ENCODE results near the gene AQP1. TPM values are rescaled to one million over a fixed set of nuclear protein-coding genes. Genes with fewer than 3 reads are reported as not detected.

The AQP1 gene
- total and polyA plus RNA-seq, 2 of the 13 experiments (the other 11 are each of a cell fraction or from before 2014, with no cell fraction given), result not detected

DNA sequence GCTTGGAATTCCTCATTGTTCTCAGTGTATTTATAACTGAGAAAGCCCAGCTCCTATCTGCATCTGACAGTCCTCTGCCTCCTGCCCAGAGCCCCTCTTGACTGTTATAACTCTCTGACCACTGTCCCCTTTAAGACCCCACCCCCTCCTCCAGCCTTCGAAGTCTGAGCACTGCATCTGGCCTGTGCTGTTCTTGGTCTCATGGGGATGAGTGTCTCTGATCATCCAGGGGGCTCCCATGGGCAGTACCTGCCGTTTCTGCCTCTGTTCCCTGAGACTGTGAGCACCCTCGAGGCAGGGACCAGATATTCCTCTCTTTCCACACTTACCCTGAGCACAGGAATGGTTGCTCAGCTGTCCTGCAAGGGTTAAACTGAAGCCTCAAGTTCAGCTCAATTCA is 59.8 kb downstream of the AQP1 start:
- Histone ChIP-seq H3K9me3 (ENCODE audit: low read length) (no peaks in the 10 kb centered on the region), H3K9ac (ENCODE audit: insufficient read depth, low read depth, low read length) (no peak overlapping the region), H3K79me2 (ENCODE audit: insufficient read depth, low read length) (no peaks in the 10 kb centered on the region), H3K4me1 (ENCODE audit: insufficient read depth, low read length) (peaks cover 11% of the 10 kb centered on the region), H2AFZ (ENCODE audit: low read length) (no peak overlapping the region), H3K4me2 (ENCODE audit: low read depth, low read length) (no peak overlapping the region), H3K27ac (ENCODE audit: extremely low read length, insufficient read depth, low read length) (no peak overlapping the region), H3K27me3 (ENCODE audit: control insufficient read depth in 1 of 2, insufficient read depth in 2 of 2, low read length in 2 of 2) (no peaks in the 10 kb centered on the region), H4K20me1 (ENCODE audit: insufficient read depth, low read length) (no peaks in the 10 kb centered on the region), H3K4me3 (replicated peaks in 1 of 3; ENCODE audit: insufficient read depth in 1 of 3, low read depth in 2 of 3, low read length in 3 of 3) (no peak overlapping the region), H3K36me3 (replicated peaks in 1 of 2; ENCODE audit: control insufficient read depth in 1 of 2, insufficient read depth in 2 of 2, low read length in 2 of 2) (no peaks in the 10 kb centered on the region)
- no TSS peak for BruUV-seq (replicated peaks)
- FAIRE-seq, result no peak
- TF ChIP-seq MED8 (CRISPR knock-in tag; IDR thresholded peaks at IDR 0.05; ENCODE audit: insufficient replicate concordance), result no peak
- ChIA-PET POLR2A (no interaction called here), CTCF (ENCODE audit: low intra/inter-chr PET ratio, low total read pairs) (no interaction called here)
- intact Hi-C loops (cut with micrococcal nuclease; ENCODE audit: unreplicated experiment) (no loop called here), in situ Hi-C loops (cut with HindIII; ENCODE audit: extremely low pct_ligation_motif_present, low pct_unique_long_range_greater_than_20kb) (no loop called here)
- DNase-seq (ENCODE audit: low spot score), result no peak
- WGBS (ENCODE audit: low lambda C conversion rate), result 5% methylated on average over 3 of the region's 3 CpGs
- ATAC-seq, result no peak

GRCh38 chr7:30971840-30972563 is 60.3 kb downstream of the AQP1 start:
- Histone ChIP-seq H3K9me3 (ENCODE audit: low read length) (no peaks in the 10 kb centered on the region), H2AFZ (ENCODE audit: low read length) (no peak overlapping the region), H4K20me1 (ENCODE audit: insufficient read depth, low read length) (no peaks in the 10 kb centered on the region), H3K79me2 (ENCODE audit: insufficient read depth, low read length) (no peaks in the 10 kb centered on the region), H3K27me3 (ENCODE audit: control insufficient read depth in 1 of 2, insufficient read depth in 2 of 2, low read length in 2 of 2) (no peaks in the 10 kb centered on the region), H3K4me3 (replicated peaks in 1 of 3; ENCODE audit: insufficient read depth in 1 of 3, low read depth in 2 of 3, low read length in 3 of 3) (no peak overlapping the region), H3K4me1 (ENCODE audit: insufficient read depth, low read length) (peaks cover 11% of the 10 kb centered on the region), H3K4me2 (ENCODE audit: low read depth, low read length) (no peak overlapping the region), H3K9ac (ENCODE audit: insufficient read depth, low read depth, low read length) (no peak overlapping the region), H3K36me3 (replicated peaks in 1 of 2; ENCODE audit: control insufficient read depth in 1 of 2, insufficient read depth in 2 of 2, low read length in 2 of 2) (no peaks in the 10 kb centered on the region), H3K27ac (ENCODE audit: extremely low read length, insufficient read depth, low read length) (no peak overlapping the region)
- WGBS (ENCODE audit: low lambda C conversion rate), result 31% methylated on average over 15 of the region's 15 CpGs
- in situ Hi-C loops (cut with HindIII; ENCODE audit: extremely low pct_ligation_motif_present, low pct_unique_long_range_greater_than_20kb) (no loop called here), intact Hi-C loops (cut with micrococcal nuclease; ENCODE audit: unreplicated experiment) (no loop called here)
- DNase-seq (ENCODE audit: low spot score) (no peak), ATAC-seq (no peak), FAIRE-seq (no peak)
- no TSS peak for BruUV-seq (replicated peaks)
- TF ChIP-seq JARID2 (CRISPR knock-in tag; IDR thresholded peaks at IDR 0.05; ENCODE audit: insufficient replicate concordance) (no peak), ZNF788 (CRISPR knock-in tag; IDR thresholded peaks at IDR 0.05; ENCODE audit: borderline replicate concordance) (no peak), GABPA (IDR thresholded peaks at IDR 0.05; ENCODE audit: low read depth, low read length) (no peak), GABPA (CRISPR knock-in tag; IDR thresholded peaks at IDR 0.05; ENCODE audit: low read depth) (no peak), THYN1 (CRISPR knock-in tag; IDR thresholded peaks at IDR 0.05; ENCODE audit: borderline replicate concordance, low read depth) (no peak), NFYB (CRISPR knock-in tag; IDR thresholded peaks at IDR 0.05) (no peak), HNRNPH1 (optimal IDR thresholded peaks at IDR 0.05; ENCODE audit: low read depth, low read length) (no peak), CBX2 (IDR thresholded peaks at IDR 0.05; ENCODE audit: low read depth, low read length) (no peak), CBX2 (CRISPR knock-in tag; IDR thresholded peaks at IDR 0.05; ENCODE audit: low read depth) (no peak)
- TF ChIP-seq, protein P1, sequence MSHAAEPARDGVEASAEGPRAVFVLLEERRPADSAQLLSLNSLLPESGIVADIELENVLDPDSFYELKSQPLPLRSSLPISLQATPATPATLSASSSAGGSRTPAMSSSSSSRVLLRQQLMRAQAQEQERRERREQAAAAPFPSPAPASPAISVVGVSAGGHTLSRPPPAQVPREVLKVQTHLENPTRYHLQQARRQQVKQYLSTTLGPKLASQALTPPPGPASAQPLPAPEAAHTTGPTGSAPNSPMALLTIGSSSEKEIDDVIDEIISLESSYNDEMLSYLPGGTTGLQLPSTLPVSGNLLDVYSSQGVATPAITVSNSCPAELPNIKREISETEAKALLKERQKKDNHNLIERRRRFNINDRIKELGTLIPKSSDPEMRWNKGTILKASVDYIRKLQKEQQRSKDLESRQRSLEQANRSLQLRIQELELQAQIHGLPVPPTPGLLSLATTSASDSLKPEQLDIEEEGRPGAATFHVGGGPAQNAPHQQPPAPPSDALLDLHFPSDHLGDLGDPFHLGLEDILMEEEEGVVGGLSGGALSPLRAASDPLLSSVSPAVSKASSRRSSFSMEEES (CRISPR knock-in tag; IDR thresholded peaks at IDR 0.05), result no peak
- POLR2A ChIA-PET, result no interaction called here
- CTCF ChIA-PET (ENCODE audit: low intra/inter-chr PET ratio, low total read pairs), result no interaction called here
